Adrenal gland (tissue), 12 donors: ENCODE measurements around the gene RNF41. TPM values are rescaled to one million over a fixed set of nuclear protein-coding genes. Genes with fewer than 3 reads are reported as not detected.

Source experiments
- DNase-seq, 7 donors: peaks; one replicate each; pipeline ENCODE4 v3.0.0-alpha.2; 2019 to 2020
- H3K27ac ChIP-seq, 5 donors: fragments of 200-600 bp; sonication (generic) in 4 of 5; 1 replicate in 3 of 5; 2 replicates in 2 of 5; pipeline versions ENCODE4 v1.5.1 to v1.8.0; 2016 to 2020; ENCODE audit warnings: mild to moderate bottlenecking in 1 of 5
- H3K27me3 ChIP-seq: fragments of 200-600 bp; 2 replicates; pipeline ENCODE4 v1.8.0; 2021
- H3K36me3 ChIP-seq, 2 donors: fragments of 200-600 bp; replicated peaks in 1 of 2; 1 replicate in 1 of 2; 2 replicates in 1 of 2; pipeline versions ENCODE4 v1.5.1 to v1.8.0; 2018 to 2022
- H3K4me1 ChIP-seq, 2 donors: fragments of 200-600 bp; replicated peaks in 1 of 2; 1 replicate in 1 of 2; 2 replicates in 1 of 2; pipeline versions ENCODE4 v1.5.1 to v1.8.0; 2018 to 2021
- H3K4me3 ChIP-seq, 4 donors: fragments of 200-600 bp; sonication (generic) in 3 of 4; one replicate each; pipeline ENCODE4 v1.5.1; 2016 to 2018
- H3K9me3 ChIP-seq, 3 donors: fragments of 200-600 bp; sonication (generic) in 1 of 3; replicated peaks in 1 of 3; 1 replicate in 2 of 3; 2 replicates in 1 of 3; pipeline versions ENCODE4 v1.5.1 to v1.8.0; 2016 to 2021
- CTCF ChIP-seq, 6 experiments: fragments of 450-650 bp in 4 of 6; fragments of 200-600 bp in 2 of 6; sonication (generic) in 1 of 6; IDR thresholded peaks; 1 replicate in 5 of 6; 2 replicates in 1 of 6; pipeline versions ENCODE4 v1.5.1 to v1.8.0; 2016 to 2021; ENCODE audit warnings: antibody characterized with exemption in 6 of 6, mild to moderate bottlenecking in 2 of 6, moderate library complexity in 1 of 6
- POLR2A ChIP-seq, 2 donors: fragments of 450-650 bp; IDR thresholded peaks; one replicate each; pipeline ENCODE4 v1.6.1; 2017; ENCODE audit warnings: antibody characterized with exemption in 2 of 2, mild to moderate bottlenecking in 2 of 2, moderate library complexity in 1 of 2
- WGBS, 4 donors: extraction: QIAGEN DNeasy Blood & Tissue Kit in 2 of 4; methylation state at CpG; one replicate each; pipeline versions ENCODE4 v1.1.5 to v1.1.7; 2013 to 2017; 5-methylcytosine and 5-hydroxymethylcytosine counted together
- intact Hi-C, 2 donors: fragments of 100-400 bp; cut with DNase I; formaldehyde crosslinking; loops; one replicate each; pipeline versions ENCODE4 v1.14.1 to v1.15.0; 2022 to 2023
- polyA plus RNA-seq, 3 donors: library from polyadenylated mRNA; stranded (reverse); fragments of 200-250 nt in 2 of 3; fragments of 350-450 nt in 1 of 3; fragmentation: Illumina TruSeq in 1 of 3; extraction: RNeasy Lipid Tissue Mini Kit (QIAGEN cat#74804) in 1 of 3; gene quantifications; one replicate each; pipeline ENCODE4 v1.2.3, GENCODE V29; 2013 to 2014
- total RNA-seq, 9 donors: library from RNA; depleted of rRNA in 4 of 9; stranded (reverse); fragments of >200 nt in 4 of 9; fragments of 120-200 nt in 1 of 9; fragmentation: NEBNext Ultra II Directional in 1 of 9; extraction: Animal tissue kit (Norgen Biotek cat#: 25700) in 1 of 9; gene quantifications; one replicate each; pipeline versions ENCODE4 v1.1.0 to v1.2.4, GENCODE V29; 2013 to 2023
- donor health status: healthy with polysubstance abuse.
- donor health status: Bipolar disorder and iron deficiency.
- donor health status: DM: yes; HTN: yes; CAD: no.
- donor health status: DM: no; HTN: no; CAD: no.
- donor health status: DM: no; HTN: no; CAD: no.
- donor health status: DM: yes; HTN: yes; CAD: no.

Gene RNF41
- total and polyA plus RNA-seq, 12 donors, result 13.0 to 90.6 (median 50.8) TPM

GRCh38 chr12:56260380-56260779 is 38.7 kb upstream of the RNF41 start:
- H3K27me3 ChIP-seq, result no peaks in the 10 kb centered on the region
- no peaks in the 10 kb centered on the region for H3K9me3 ChIP-seq
- H3K4me1 ChIP-seq, result peaks cover 19 to 30% of the 10 kb centered on the region in 2 donors
- 93 to 96% (median 94%) methylated on average over 8 of the region's 8 CpGs for WGBS, 4 donors
- TF ChIP-seq POLR2A (IDR thresholded peaks at IDR 0.05), result no peak
- TF ChIP-seq CTCF (IDR thresholded peaks at IDR 0.05), result no peak
- intact Hi-C loops, result no loop called here
- no peak overlapping the region for H3K4me3 ChIP-seq
- H3K27ac ChIP-seq, result no peak overlapping the region
- peaks cover 0 to 12% of the 10 kb centered on the region in 2 donors for H3K36me3 ChIP-seq
- peak in 1 of 7 donors; percentile 4 for DNase-seq

GRCh38 chr12:56258820-56259183 is 37.1 kb upstream of the RNF41 start:
- Histone ChIP-seq H3K27ac (peak overlapping the region; percentile 64 to 95 (median 91)), H3K9me3 (no peaks in the 10 kb centered on the region), H3K36me3 (peaks cover 0 to 27% of the 10 kb centered on the region in 2 donors), H3K4me3 (peak overlapping the region in 2 of 4 donors; percentile 89 to 90), H3K27me3 (no peaks in the 10 kb centered on the region), H3K4me1 (peaks cover 19 to 30% of the 10 kb centered on the region in 2 donors)
- WGBS, 4 donors, result 6 to 12% (median 8%) methylated on average over 9 of the region's 9 CpGs
- intact Hi-C loops, result loop anchor here in 1 of 2 donors (5.0 kb wide), 1 partner anchor 37 kb away; the partner anchor contains the start of genes NABP2 and RNF41
- TF ChIP-seq CTCF (IDR thresholded peaks at IDR 0.05), result no peak
- no peak for TF ChIP-seq POLR2A (IDR thresholded peaks at IDR 0.05)
- DNase-seq, result peak in 1 of 7 donors; percentile 23

GRCh38 chr12:56258068-56258819 is 36.5 kb upstream of the RNF41 start, which contains the start of gene ANKRD52:
Gene ANKRD52 (minus strand): TSS chr12:56258384. CDS start chr12:56258269, 115 bp downstream.
- peak in 5 of 6 experiments; percentile 34 to 92 (median 86) for TF ChIP-seq CTCF (IDR thresholded peaks at IDR 0.05)
- peak in 1 of 2 donors; percentile 16 for TF ChIP-seq POLR2A (IDR thresholded peaks at IDR 0.05)
- intact Hi-C loops, result loop anchor here in 1 of 2 donors (5.0 kb wide), 1 partner anchor 36 kb away; the partner anchor contains the start of genes NABP2 and RNF41
- peak within 1 kb of the TSS; percentile 64 to 95 (median 91) for H3K27ac ChIP-seq
- peak within 1 kb of the TSS; percentile 3 to 90 (median 74) for H3K4me3 ChIP-seq
- DNase-seq, result peak; percentile 70 to 82 (median 74)
- no peaks in the 10 kb centered on the region for H3K27me3 ChIP-seq
- no peaks in the 10 kb centered on the region for H3K9me3 ChIP-seq
- H3K4me1 ChIP-seq, result peaks cover 19 to 30% of the 10 kb centered on the region in 2 donors
- 0 to 1% (median 0%) methylated on average over 6 to 76 of the region's 78 CpGs for WGBS, 4 donors
- H3K36me3 ChIP-seq, result peaks cover 0 to 33% of the 10 kb centered on the region in 2 donors

GRCh38 chr12:56257491-56258067 is 35.9 kb upstream of the RNF41 start:
- TF ChIP-seq POLR2A (IDR thresholded peaks at IDR 0.05), result no peak
- TF ChIP-seq CTCF (IDR thresholded peaks at IDR 0.05), result no peak
- Histone ChIP-seq H3K27me3 (no peaks in the 10 kb centered on the region), H3K27ac (peak overlapping the region in 4 of 5 donors; percentile 87 to 95 (median 91)), H3K4me3 (peak overlapping the region; percentile 3 to 90 (median 74)), H3K4me1 (peaks cover 19 to 30% of the 10 kb centered on the region in 2 donors), H3K36me3 (peaks cover 0 to 40% of the 10 kb centered on the region in 2 donors), H3K9me3 (no peaks in the 10 kb centered on the region)
- intact Hi-C loops, result loop anchor here in 1 of 2 donors (5.0 kb wide), 1 partner anchor 35 kb away; the partner anchor contains the start of genes NABP2 and RNF41
- DNase-seq, result peak in 3 of 7 donors; percentile 27 to 63 (median 46)
- WGBS, 4 donors, result 0 to 1% (median 0%) methylated on average over 2 to 27 of the region's 27 CpGs
